ENCODE measurements around the gene ENC1. TPM values are rescaled to one million over a fixed set of nuclear protein-coding genes. Genes with fewer than 3 reads are reported as not detected.
"Not testable (repeated sequence)": the region's sequence is repeated elsewhere in the genome, so short reads cannot be mapped to it uniquely, and the experiment has no call there.

ENC1 gene
- 9.9 TPM for polyA plus RNA-seq (2012; ENCODE audit: low read depth, missing spikeins)

- FAIRE-seq (peak; percentile 92), DNase-seq (ENCODE audit: insufficient read length, low spot score) (peak; percentile 56)
- TF ChIP-seq POLR2A (IDR thresholded peaks at IDR 0.05; ENCODE audit: low read depth, low read length) (peak; percentile 60), SPI1 (IDR thresholded peaks at IDR 0.05; ENCODE audit: low read depth, low read length) (peak; percentile 39), POLR2AphosphoS5 (IDR thresholded peaks at IDR 0.05; ENCODE audit: low read depth, low read length) (peak; percentile 86), TAF1 (IDR thresholded peaks at IDR 0.05; ENCODE audit: low read depth, low read length) (no peak), POU2F2 (IDR thresholded peaks at IDR 0.05; ENCODE audit: low read depth, low read length) (peak; percentile 76; the same call in 1 of the 2 replicates), PAX5 (IDR thresholded peaks at IDR 0.05; ENCODE audit: insufficient read depth, low read length, severe bottlenecking) (no peak)
These were observed at the start of gene ENC1 for GRCh38 chr5:74640450-74640953. Gene ENC1 (minus strand): TSS chr5:74640728. CDS start chr5:74636485, 4,243 bp downstream.

- DNase-seq (ENCODE audit: insufficient read length, low spot score): no peak
- peak; percentile 51 for FAIRE-seq
- TF ChIP-seq POU2F2 (IDR thresholded peaks at IDR 0.05; ENCODE audit: low read depth, low read length) (no peak), PAX5 (IDR thresholded peaks at IDR 0.05; ENCODE audit: insufficient read depth, low read length, severe bottlenecking) (no peak), POLR2A (IDR thresholded peaks at IDR 0.05; ENCODE audit: low read depth, low read length) (no peak), SPI1 (IDR thresholded peaks at IDR 0.05; ENCODE audit: low read depth, low read length) (no peak), POLR2AphosphoS5 (IDR thresholded peaks at IDR 0.05; ENCODE audit: low read depth, low read length) (no peak), TAF1 (IDR thresholded peaks at IDR 0.05; ENCODE audit: low read depth, low read length) (no peak)
These were observed 46.6 kb upstream of the ENC1 start for GRCh38 chr5:74686962-74687751.

DNA sequence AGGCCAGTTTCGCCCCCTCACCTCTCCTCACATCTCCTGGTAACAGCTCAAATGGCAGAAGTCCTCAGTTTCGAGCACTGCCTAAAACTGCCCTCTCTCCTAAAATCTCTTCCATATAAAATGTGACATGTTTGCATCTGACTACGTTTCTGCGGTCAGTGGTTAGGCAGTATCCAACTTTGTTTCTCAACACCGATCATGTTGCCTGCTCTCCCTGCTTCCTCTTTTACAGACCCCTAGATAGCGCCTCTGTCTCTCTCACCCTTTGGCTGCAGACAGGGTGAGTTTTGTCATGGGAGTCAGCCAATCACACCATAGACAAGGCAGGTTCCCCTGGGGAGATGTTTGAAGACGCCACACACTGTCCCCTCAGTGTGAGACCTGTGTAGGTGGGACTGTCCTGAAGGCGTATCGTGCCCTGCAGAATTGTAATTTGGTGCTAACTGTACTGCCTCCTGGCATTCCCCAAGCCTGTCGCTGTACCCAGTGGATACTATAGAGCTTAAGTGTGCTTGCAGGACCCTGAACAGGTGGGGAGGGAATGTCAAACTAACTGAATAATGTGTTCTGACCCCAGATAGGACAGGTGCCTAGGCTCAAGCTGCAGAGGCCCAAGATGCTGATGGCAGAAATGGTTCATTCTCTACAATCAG lies 45.6 kb upstream of the ENC1 start:
- DNase-seq (ENCODE audit: insufficient read length, low spot score) (peak; percentile 28), FAIRE-seq (peak; percentile 62)
- TF ChIP-seq POLR2A (IDR thresholded peaks at IDR 0.05; ENCODE audit: low read depth, low read length) (no peak), POLR2AphosphoS5 (IDR thresholded peaks at IDR 0.05; ENCODE audit: low read depth, low read length) (no peak), SPI1 (IDR thresholded peaks at IDR 0.05; ENCODE audit: low read depth, low read length) (peak; percentile 83), POU2F2 (IDR thresholded peaks at IDR 0.05; ENCODE audit: low read depth, low read length) (no peak)

DNA sequence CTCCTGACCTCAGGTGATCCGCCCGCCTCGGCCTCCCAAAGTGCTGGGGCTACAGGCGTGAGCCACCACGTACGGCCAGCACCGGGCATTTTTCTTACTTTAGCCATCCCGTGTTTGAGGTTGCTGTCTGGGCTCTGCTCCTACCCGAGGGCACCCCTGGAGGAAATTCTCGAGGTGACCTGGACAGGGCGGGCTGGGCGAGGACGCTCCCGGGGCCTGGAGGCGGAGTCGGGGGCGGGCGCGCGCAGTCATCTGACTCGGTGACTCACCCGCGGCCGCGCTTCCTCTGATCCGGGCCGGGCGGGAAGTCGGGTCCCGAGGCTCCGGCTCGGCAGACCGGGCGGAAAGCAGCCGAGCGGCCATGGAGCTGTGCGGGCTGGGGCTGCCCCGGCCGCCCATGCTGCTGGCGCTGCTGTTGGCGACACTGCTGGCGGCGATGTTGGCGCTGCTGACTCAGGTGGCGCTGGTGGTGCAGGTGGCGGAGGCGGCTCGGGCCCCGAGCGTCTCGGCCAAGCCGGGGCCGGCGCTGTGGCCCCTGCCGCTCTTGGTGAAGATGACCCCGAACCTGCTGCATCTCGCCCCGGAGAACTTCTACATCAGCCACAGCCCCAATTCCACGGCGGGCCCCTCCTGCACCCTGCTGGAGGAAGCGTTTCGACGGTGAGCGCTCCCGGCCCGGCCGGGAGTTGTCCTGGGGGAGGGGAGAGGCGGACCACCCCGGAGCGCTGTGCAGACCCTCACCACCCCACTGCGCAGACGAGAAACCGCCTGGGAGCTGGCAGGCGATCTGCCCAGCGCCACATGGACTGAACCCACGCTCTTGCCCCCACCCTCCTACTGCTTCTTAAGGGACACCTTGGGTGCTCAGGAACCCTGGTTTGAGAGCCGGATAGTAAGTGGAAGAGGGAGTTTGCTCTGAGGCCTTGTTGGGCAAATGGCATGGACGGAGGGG lies 44.6 kb upstream of the ENC1 start, which contains the start of gene HEXB:
HEXB (plus strand) TSS at position 334 of the 952 bp plus-strand sequence; CDS start at position 362, 28 bp downstream.
- DNase-seq (ENCODE audit: insufficient read length, low spot score): peak; percentile 79
- TF ChIP-seq POLR2A (IDR thresholded peaks at IDR 0.05; ENCODE audit: low read depth, low read length) (peak; percentile 61; the same call in 1 of the 2 replicates), TAF1 (IDR thresholded peaks at IDR 0.05; ENCODE audit: low read depth, low read length) (no peak; the same call in 1 of the 2 replicates), POLR2AphosphoS5 (IDR thresholded peaks at IDR 0.05; ENCODE audit: low read depth, low read length) (no peak; the same call in 1 of the 2 replicates)
- peak; percentile 77 for FAIRE-seq

DNA sequence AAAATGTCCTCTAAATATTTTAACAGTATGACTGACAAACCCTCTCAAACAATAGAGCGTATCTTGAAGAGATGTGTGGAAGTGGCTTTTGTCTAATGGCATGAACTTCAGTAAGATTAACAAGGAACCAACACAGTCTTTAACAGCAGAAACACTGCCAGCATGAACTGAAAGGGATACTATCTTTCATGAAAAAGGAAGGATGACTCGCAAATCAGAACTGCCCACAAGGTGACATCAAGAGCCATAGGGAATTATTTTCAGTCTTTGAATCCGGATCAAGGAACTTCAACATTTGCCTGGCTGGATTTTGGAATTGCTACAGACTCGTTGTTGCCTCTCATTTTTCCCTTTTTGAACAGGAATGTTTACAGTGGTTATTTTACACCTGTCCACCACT lies 39.4 kb upstream of the ENC1 start:
- DNase-seq (ENCODE audit: insufficient read length, low spot score): no peak
- TF ChIP-seq POU2F2 (IDR thresholded peaks at IDR 0.05; ENCODE audit: low read depth, low read length) (no peak), PAX5 (IDR thresholded peaks at IDR 0.05; ENCODE audit: insufficient read depth, low read length, severe bottlenecking) (no peak), POLR2A (IDR thresholded peaks at IDR 0.05; ENCODE audit: low read depth, low read length) (no peak), SPI1 (IDR thresholded peaks at IDR 0.05; ENCODE audit: low read depth, low read length) (no peak), TAF1 (IDR thresholded peaks at IDR 0.05; ENCODE audit: low read depth, low read length) (no peak), POLR2AphosphoS5 (IDR thresholded peaks at IDR 0.05; ENCODE audit: low read depth, low read length) (no peak)
- FAIRE-seq: no peak

DNA sequence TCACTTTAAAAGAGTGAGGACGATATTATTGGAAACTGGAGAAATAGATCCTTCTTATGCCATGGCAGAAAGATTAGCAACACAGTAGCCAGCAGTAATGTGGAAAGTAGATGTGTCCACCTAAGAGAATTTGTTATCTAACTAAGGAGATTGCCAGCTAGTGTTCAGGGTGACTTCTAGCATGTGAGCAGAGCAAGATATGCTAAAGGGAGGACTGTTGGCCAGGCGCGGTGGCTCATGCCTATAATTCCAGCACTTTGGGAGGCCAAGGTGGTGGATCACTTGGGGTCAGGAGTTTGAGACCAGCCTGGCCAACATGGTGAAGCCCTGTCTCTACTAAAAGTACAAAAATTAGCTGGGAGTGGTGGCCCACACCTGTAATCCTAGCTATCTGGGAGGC lies 38.8 kb upstream of the ENC1 start:
- not testable (repeated sequence) for DNase-seq (ENCODE audit: insufficient read length, low spot score); FAIRE-seq

DNA sequence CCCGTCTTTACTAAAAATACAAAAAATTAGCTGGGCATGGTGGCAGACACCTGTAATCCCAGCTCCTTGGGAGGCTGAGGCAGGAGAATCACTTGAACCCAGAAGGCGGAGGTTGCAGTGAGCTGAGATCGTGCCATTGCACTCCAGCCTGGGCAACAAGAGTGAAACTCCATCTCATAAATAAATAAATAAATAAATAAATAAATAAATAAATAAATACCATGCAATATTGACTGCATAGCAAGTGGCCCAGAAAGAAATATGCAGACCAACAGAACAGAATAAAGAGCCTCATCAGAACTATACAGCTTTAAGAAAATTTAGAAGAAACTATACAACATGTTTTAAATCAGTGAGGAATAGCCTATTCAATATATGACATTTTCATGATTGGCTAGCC lies 37.6 kb upstream of the ENC1 start:
- DNase-seq (ENCODE audit: insufficient read length, low spot score); FAIRE-seq: not testable (repeated sequence)

DNA sequence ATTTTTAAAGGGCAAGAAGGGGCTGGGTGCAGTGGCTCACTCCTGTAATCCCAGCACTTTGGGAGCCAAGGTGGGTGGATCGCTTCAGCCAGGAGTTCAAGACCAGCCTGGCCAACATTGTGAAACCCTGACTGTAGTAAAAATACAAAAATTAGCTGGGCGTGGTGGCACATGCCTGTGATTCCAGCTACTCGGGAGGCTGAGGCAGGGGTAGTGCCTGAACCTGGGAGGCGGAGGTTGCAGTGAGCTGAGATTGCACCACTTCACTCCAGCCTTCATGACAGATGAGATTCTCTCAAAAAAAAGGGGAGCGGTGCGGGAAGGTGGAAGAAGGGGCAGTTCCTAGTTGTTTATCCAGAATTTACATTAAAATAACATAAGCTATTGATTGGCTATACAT lies 35.9 kb upstream of the ENC1 start:
- not testable (repeated sequence) for DNase-seq (ENCODE audit: insufficient read length, low spot score); FAIRE-seq

DNA sequence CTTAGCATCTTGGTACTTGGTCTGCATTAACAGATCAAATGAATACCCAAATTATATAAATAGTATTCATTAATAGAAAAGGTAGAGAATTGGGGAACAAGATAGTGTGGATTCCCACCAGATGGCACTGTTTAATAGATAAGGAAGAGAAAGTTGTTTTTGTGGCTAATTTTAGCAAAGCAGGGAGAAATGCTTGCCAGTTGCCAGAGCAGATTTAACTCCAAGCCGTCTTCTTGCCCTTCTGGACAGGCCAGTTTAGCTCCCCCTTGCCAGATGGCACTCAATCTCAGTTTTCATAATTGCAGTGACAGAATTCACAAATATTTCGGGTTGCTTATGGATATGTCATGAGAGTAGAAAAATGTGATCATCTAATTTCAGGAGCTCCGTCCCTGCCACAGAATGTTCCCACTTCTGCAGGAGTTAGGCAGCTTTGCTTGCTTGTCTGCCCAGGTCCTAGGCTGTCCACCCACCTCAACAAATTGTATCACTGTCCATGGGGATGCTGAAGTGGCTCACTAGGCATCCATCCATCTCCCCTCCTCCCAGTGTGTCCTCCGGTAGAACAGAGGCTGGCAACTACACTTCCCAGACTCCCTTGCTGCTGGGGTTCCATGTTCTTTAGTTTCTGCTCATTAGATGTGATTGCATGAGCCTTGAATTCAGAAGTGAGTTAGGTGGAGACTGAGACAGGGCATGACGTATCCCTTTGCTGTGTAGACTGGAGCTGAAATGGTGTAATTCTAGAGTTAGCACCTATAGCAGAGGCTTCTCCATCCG lies 32.7 kb upstream of the ENC1 start:
- FAIRE-seq (peak; percentile 20), DNase-seq (ENCODE audit: insufficient read length, low spot score) (no peak)
- TF ChIP-seq POU2F2 (IDR thresholded peaks at IDR 0.05; ENCODE audit: low read depth, low read length): no peak
- TF ChIP-seq SPI1 (IDR thresholded peaks at IDR 0.05; ENCODE audit: low read depth, low read length): no peak
- TF ChIP-seq TAF1 (IDR thresholded peaks at IDR 0.05; ENCODE audit: low read depth, low read length): no peak
- TF ChIP-seq PAX5 (IDR thresholded peaks at IDR 0.05; ENCODE audit: insufficient read depth, low read length, severe bottlenecking): no peak
- no peak for TF ChIP-seq POLR2AphosphoS5 (IDR thresholded peaks at IDR 0.05; ENCODE audit: low read depth, low read length)
- TF ChIP-seq POLR2A (IDR thresholded peaks at IDR 0.05; ENCODE audit: low read depth, low read length): no peak
